Loucy (cell line): ENCODE measurements around the gene SLC34A3.

ENCODE experiments used
- EZH2phosphoT487 ChIP-seq: fragments of 200-600 bp; IDR thresholded peaks from 2 replicates; pipeline ENCODE4 v1.6.1; 2018; ENCODE audit warnings: antibody characterized with exemption, mild to moderate bottlenecking, moderate library complexity, borderline replicate concordance
- TF ChIP-seq, protein P1 (sequence below): fragments of 200-600 bp; sonication (generic); conservative IDR thresholded peaks from 2 replicates; pipeline ENCODE4 v1.5.1; 2014; ENCODE audit warnings: mild to moderate bottlenecking, antibody characterized with exemption, low read length

DNA sequence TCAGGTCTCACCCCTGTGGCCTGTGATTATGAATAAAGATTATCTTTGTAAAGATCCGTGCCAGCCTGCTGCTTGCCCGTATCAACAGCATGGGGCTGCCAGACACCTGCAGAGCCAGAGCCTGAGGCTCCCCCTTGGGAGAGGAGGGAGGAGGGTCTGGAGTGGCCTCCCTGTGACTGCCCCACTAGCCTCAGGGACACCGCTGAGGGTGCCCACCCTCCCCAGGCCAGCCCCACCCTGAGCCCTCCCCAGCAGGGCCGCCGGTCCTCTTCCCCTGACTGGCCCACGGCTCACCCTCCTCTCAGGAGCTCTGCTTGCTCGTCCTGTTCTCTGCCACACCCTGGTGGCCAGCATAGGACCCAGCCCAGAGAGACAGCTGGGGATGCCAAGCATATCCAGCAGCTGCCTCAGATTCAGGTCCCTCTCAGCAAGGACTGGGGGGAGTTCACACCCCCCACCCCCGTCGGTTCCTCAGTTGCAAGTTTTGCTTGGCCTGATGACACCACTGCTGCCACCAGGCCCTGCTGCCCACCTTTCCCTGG, 40.3 kb upstream of the SLC34A3 start:
- TF ChIP-seq, protein P1, sequence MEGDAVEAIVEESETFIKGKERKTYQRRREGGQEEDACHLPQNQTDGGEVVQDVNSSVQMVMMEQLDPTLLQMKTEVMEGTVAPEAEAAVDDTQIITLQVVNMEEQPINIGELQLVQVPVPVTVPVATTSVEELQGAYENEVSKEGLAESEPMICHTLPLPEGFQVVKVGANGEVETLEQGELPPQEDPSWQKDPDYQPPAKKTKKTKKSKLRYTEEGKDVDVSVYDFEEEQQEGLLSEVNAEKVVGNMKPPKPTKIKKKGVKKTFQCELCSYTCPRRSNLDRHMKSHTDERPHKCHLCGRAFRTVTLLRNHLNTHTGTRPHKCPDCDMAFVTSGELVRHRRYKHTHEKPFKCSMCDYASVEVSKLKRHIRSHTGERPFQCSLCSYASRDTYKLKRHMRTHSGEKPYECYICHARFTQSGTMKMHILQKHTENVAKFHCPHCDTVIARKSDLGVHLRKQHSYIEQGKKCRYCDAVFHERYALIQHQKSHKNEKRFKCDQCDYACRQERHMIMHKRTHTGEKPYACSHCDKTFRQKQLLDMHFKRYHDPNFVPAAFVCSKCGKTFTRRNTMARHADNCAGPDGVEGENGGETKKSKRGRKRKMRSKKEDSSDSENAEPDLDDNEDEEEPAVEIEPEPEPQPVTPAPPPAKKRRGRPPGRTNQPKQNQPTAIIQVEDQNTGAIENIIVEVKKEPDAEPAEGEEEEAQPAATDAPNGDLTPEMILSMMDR: peak; percentile 22; the same call in 1 of the 2 replicates
- TF ChIP-seq EZH2phosphoT487: no peak
